Right forelimb (tissue), 1 donor: Measurements from ENCODE around the gene DIP2C.
A peak's percentile ranks its signal among the peaks of the same experiment; 100 is the strongest.
"Not testable (repeated sequence)": the region's sequence is repeated elsewhere in the genome, so short reads cannot be mapped to it uniquely, and the experiment has no call there.

ENCODE experiments used
- DNase-seq: peaks from one replicate; pipeline ENCODE4 v3.0.0-alpha.2; 2018

Gene DIP2C

DNA sequence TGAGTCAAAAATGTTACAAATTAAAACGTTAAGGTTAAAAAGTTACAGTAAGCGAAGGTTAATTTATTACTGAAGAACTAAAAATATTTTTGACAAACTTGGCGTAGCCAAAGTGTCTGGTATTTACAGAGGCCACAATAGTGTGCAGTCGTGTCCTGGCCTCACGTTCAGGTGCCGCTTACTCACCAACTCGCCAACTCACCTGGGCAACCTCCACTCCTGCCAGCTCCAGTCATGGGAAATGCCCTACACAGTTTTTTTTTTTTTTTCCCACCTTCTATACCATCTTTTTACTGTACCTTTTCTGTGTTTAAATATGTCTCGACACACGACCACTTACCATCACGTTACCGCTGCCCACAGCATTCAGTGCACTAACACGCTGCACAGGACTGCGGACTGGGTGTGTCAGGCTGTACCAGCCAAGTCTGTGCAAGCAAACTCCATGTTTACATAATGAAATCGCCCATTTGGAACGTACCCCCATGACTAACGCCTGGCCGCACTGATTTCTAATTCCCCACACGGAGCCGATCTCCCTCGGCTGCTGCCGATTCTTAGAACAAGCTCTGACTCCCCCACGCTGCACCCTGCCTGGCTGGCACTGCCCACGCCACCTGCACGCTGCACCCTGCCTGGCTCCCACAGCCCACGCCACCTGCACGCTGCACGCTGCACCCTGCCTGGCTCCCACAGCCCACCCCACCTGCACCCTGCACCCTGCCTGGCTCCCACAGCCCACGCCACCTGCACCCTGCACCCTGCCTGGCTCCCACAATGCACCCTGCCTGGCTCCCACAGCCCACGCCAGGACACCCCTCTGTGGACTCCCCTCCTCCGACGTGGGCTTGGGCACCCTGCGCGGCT, 351.1 kb downstream of the DIP2C start:
- peak; percentile 41 for DNase-seq

DNA sequence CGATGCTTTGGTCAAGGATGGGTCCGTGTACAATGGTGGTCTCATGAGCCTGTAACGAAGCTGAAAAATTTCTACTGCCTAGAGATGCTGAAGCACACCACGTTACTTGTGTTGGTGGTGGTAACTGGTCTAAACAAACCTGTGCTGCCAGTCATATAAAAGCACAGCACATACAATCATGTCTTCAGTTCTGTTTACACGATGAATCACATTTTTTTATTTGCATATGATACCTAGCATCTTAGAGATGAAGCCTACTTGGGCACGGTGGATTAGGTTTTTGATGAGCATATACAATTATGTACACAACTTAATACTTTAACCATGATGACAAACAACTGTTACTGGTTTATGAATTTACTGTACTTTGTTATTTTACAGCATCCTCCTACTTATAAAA, 353.2 kb downstream of the DIP2C start:
- DNase-seq = no peak

DNA sequence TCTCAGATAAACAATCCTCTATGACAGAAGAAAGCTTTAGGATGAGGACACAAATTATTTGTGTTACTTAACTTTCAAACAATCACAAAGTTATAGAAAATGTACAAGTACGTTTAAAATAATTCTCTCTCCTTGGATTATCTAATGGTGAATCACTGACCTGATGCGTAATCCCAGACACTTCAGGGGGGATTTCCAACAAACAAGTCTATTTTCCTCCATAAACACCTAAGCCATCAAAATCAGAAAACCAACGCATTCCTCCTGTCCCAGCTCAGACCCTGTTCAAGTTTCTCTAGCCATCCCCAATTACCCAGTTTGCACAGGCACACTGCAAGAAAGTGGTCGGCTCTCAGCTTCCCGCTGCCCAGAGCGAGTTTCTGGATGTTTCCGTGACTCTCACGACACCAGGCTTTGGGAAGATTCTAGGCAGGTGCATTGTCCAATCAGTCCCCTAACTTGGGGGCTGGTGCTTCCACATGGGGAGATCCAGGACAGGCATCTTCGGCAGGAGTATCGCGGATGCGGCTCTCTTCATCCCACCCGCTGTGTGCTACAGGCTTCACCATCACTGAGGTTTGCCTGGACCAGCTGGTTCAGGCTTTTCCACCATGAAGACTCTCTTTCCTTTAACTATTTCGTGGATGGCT, 354.2 kb downstream of the DIP2C start:
- DNase-seq = peak; percentile 35

DNA sequence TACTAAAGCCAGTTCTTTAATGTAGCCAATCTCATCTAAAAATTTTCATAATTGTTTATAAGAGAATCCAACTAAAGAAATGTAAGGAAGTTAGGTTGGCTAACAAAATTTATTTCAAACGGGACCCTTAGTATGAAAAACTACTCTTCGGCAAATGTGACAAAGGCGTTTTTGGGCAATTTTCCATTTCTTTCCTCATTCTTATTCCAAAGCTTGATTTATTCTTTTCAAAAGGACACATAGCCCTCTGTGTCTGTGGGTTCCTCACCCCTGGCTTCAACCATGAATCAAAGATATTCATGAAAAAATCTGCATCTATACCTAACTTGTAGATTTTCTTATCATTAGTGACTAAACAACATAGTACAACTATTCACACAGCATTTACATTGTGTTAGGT, 358.3 kb downstream of the DIP2C start:
- no peak for DNase-seq

DNA sequence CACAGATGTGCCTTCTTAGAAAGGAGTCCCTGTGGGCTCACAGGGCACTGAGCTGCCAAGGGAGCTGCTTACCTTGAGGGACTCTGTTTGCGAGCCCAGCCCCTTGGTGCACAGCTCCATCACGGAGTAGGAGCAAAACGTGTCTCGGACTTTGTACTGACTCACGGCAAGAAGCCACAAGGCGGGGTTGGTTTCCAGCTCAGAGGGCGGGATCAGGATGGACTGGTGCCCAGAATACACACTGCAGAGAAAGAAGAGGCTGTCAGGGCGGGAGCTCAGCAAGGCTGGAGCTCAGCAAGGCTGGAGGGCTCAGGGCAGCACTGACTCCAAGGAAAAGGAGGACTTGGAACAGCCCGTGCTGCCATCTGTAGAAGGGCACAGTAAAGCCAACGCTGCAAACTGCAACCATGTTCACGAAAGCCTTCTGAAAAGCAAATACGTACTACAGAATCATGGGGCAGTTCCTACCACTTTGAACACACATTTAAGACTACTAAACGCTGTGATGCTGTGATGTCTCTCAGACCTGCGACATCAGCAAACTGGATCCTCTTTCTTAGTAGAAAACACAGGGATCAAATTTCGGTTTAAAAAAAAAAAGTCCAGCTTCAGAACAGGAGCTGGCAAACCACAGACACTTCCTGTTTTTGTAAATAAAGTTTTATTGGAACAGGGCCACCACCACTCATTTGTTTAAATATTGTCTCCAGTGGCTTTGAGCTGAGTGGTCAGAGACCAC, 359.9 kb downstream of the DIP2C start:
- peak; percentile 93 for DNase-seq

DNA sequence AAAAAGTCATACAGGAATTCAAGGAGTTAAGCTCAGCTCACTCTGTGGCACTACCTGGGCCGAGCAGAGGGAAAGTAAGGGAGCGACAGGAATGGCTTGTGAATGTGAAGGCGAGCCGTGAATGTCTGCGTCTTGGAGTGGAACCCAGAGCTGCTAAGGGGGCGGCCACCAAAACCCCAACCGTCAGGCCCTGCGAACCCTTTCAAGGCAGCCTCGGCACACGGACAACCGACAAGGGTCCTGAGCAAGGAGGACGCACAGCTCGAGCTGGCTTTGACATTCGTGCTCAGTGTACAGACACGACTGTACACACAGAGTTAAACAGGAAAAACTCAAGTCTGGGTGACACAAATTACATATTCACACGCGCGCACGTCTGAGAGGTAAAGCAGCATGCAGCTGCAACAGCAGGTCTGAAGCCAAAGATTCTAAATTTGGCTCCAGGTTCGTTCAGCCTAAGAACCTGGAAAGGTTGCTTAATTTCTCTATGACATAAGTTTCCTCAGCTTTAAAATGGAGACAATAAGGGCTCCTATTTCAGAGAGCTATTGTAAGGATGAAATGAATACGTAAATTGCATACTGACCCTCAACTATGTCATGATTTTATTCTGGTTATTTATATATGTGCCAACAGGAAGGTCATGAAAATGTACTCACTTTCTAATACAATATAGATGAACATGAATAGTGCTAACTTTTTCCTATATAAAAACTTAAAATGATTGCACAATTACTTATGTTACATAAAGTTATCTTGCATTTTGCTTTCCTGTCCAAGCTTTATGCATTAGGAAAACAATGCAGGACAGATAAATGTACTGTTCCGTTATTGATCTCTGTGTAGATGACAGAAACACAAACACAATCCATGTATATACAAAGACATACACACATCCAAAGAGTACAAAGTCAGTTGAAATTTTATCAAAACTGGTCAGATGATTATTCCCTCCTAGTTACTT, 361.3 kb downstream of the DIP2C start:
- peak; percentile 43 for DNase-seq

DNA sequence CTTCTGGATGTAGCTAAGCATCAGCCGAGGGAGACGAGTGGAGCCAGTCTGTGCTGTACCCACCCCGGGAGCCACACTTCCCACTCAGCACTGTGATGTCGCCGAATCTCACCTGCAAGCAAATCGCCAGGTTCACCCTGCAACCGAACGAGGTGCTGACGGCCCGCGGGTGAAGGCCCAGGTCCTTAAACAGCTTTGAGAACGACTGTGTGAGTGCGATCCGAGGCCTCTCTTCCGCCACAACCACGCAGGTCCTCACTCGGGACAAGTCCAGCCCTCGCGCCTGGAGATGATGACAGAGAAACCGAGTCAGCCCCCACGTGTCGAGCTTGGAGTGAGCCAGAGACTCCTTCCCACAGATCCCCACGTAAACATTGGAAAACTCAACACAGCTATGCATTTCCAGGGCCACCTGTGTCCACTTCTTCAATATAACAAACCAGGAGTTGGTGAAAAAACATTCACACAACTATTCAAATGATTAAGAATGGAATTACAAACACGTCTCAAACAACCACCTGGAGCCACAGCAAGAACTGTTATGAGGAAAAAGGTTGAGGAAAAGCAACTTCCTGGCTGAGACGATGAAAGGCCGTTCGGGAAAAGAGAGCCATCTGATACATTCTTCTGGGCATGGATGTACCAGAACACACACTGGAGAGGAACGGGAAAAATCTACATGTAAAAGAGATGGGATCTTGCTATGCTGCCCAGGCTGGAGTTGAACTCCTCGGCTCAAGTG, 362.4 kb downstream of the DIP2C start:
- DNase-seq = no peak

DNA sequence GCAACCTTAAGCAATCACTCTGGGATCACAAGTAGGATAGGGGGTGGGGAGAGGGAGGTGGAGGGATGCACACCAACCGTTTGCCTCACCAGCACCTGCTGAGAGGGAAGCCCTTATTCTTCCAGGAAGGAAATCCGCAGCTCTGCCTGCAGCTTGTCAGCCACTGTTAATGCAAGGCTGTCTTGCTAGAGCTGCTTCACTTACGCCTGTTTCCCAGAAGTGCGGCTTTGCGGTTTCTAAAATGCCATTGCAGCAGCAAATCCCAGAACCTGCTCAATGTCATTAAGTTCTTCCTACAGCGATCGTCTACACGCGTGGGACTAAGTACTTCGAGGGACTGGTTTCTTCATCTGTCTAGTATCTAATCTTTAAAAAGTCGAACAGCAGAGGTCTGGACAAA, 363.1 kb downstream of the DIP2C start:
- DNase-seq = no peak

DNA sequence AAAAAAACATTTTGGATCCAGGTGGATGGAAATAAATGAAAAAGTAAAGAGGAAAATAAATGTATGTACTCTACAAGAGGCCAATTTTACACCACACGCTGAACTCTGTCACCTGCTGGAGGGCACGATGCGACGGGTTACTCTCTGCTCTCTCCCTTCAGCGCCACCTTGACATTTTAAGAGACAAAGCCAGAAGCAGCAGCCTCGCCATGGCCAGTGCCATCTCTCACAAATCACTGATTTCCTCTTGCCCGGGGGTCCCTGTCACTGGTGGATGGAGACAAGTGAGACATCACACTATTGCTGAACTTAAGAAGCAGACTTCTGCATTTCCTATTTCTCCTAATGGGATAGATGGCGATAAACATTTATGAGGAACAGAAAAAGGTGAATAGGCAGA, 364.2 kb downstream of the DIP2C start:
- DNase-seq = no peak

DNA sequence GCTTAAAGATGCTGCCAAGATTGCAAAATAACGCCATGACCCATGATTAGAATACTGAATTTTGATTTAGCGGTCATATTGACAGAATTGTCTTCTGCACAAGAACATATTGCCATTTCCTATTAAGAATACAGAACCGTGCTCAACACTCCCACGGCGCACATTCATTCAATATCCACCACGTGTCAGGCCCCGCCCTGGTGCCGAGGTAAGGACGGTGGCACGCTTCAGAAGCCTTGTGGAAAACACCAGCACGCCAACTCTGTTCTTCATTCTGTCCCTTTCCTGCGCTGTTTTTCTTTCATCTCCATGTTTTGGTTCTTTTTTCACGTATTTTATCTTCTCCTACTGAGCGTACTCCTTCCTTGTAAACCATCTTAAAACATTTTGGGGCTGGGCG, 364.9 kb downstream of the DIP2C start:
- no peak for DNase-seq

DNA sequence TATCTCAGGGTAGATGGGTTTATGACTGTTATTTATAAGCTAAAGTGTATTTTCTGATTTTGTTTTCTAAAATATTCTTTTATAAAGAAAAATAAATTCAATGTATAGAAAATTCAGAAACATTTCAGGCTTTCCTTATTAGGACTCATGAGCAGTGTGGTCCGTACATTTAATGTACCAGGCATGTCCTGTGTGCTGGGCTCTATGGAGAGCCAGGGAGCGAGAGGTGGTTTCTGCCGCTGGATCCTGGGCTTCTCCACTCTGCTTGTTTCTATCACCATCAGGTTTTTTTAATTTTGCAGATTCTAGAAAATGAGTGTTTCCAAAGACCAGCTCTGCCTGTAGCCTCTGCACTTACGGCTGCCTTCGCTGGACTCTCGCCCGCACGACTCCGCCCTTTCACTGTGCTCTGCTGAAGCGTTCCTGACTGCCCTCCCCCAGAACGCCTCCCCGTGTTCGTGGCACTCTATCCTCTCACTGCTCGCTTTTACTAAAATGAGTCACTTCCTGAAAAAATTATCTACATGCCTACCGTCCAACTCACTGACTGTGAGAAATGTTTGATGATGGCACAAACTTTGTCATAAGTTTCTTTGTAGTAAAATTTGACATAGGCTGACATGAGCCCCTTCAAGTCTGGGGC, 365.7 kb downstream of the DIP2C start:
- peak; percentile 65 for DNase-seq

DNA sequence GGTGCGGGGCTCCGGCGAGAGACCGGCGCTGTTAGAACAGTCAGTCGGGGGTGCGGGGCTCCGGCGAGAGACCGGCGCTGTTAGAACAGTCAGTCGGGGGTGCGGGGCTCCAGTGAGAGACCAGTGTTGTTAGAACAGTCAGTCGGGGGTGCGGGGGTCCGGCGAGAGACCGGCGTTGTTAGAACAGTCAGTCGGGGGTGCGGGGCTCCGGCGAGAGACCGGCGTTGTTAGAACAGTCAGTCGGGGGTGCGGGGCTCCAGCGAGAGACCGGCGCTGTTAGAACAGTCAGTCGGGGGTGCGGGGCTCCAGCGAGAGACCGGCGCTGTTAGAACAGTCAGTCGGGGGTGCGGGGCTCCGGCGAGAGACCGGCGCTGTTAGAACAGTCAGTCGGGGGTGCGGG, 366.4 kb downstream of the DIP2C start:
- not testable (repeated sequence) for DNase-seq

DNA sequence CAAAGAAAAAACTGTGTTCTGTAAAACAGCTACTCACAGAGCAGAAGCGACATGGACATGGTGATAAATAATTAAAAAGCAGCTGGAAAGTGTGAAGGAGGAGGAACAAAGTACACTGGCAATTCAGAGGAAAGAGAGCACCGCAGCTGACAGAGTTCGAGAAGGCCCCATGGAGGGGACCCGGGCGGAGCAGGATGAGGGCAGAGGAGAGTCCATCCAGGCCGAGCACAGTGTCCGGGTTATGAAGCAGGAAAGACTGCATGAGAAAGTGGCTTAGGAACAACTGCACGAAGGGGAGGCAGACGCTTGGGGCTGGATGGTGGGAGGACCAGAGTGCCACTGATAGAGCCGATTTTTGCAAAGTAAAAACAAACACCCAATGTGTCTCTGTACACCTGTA, 368.7 kb downstream of the DIP2C start:
- no peak for DNase-seq

DNA sequence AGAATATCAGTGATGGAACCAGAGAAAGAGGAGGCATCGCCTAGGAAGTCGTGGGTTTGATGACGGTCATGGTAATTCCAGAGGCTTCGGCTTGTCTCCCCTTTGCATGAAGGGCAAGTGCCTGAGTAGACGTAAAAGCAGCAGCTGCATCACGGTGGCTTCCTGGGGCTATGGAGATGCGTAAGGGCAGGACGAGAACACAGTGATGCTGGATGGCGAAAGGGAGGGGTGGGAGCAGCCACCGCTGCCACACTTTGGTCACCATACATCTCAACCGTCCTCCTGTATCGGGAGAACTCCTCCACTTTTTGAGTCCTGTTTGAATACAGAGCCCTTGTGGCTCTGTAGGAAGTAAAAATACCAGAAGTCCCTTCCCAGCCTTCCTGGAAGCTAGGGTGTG, 371.5 kb downstream of the DIP2C start:
- no peak for DNase-seq

DNA sequence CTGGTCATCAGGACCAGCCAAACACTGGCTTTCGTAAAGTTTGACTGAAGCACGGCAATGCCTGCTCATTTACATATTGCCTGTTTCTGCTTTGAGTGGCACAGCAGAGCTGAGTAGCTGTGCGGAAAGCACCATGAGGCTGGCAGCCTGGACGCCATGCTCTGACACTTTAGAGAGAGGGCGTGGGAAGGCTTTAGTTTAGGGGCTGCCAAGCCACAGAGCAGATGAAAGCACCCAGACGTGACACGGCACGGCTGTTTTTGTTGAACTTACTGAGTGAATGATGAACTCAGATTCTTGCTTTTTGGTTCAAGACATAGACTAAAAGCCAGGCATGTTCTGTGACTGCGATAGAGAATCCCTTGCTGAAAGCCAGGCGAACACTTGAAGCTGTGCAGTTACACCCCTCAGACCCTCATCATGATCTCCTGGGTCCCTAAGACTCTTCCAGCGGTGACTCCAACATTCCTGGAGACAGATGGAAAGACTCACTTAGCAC, 372.1 kb downstream of the DIP2C start:
- no peak for DNase-seq

DNA sequence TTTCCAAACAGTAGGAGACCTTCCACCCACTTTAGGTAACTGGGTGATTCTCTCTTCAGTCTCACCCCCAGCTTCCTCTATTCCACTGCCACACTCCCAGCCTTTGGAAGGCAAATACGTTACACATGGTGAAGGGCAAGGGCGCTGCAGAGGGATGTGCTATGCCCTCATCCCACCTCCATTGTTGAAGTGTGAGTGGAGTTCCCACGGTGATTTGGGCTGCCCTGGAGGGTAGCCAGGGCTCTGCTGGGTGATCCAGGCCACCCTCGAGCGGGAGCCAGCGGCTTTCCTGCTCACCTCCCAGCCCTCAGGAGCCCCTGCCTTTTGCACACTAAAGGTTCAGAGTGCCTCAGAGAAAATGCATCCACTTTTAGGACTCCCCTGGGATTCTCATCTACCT, 373.1 kb downstream of the DIP2C start:
- no peak for DNase-seq

DNA sequence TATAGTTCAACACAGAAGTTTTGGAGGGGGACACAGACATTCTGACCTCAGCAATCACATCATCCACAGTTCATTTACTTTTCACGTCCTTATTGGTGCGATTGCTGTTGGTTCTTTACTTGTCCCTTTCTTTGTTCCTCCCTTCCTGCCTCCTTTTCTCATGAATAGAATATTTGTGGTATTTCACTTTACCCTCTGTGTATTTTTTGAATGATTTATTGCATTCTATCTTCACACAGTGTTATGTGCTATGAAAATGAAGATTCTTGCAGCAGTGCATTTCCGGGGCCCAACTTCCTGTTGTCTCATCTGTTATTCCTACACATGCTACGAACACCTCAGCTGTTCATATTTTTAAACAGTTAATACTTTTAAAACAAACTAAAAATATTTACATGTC, 374.6 kb downstream of the DIP2C start:
- no peak for DNase-seq

DNA sequence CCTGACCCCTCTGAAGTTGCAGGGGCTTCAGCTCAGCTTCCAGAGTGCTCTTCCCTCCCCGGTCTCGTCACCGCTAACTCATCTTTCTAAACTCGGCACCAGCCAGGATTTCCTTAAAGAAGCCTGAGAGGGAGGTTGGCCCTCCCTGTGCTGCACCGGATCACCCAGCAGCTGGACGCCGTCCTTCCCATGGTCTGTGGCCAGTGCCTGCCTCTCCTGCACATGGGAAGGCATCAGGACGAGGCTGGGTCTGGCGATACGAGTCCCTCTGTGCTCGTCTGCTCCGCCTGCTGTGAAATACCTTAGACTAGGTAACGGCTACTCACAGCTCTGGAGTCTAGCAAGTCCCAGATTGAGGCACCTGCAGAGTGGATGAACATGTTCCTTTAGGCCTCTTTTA, 375.1 kb downstream of the DIP2C start:
- DNase-seq = no peak

DNA sequence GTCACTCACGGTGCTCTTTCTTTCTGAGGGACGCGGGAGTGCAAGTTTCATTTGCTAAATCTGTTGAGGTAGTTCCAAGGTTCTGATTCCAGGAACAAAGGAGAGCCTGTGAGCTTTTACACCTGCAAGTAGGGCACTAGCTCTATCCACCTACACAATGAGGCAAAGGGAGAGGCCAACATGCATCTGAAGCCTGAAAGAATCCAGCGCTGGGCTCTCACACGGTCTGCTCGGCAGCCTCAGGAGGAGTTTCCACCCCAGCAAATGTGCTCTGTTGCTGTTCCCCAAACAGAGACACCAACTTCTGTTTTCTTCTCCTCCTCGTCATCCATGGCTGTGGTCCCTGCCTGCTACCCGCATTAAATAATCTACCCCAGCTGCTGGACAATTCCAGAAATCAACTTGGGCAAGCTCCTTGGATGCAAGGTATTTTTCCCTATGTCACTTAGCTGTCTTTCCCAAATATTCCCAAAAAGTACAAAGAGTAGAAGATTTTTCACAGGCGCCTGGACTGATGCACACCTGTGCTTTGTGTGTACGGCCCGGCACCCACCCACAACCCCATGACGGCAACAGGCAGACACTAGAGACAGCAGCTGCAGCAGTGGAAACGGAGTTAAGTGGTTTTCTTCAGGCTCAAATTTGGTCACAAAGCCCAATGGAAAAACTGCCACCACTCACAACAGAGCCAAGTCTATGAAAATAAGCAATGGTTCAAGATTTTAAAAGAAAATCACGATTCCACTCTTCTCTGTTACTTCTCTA, 377.4 kb downstream of the DIP2C start:
- DNase-seq = no peak

DNA sequence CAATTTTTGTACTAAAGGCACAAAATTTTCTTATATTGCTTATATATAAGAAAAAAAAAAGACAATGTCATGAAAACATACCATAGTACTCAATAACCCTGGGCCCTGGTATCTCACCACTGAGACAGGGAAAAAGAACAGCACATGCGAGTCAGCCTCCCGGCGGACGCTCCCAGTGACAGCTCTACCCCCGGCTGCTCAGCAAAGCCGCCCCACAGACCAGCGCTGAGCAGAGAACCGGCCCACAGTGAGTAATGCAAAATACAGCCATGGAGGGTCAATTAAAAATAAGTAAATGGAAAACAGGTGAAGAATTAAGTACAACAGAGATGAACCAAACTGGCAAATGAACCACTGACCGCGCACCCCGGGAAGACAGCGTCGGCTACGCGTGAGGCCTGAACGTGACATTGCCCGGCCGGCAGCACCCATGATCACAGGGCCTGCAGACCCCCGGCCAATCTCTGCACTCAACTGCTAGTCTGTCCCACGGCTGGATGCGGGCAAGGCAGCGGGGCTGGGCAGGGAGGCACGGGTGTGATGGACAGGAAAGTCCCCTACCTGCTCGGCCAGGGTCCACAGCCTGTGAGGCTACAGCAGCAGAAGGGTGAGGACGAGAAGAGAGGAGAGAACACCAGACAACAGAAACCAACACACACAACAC, 378.4 kb downstream of the DIP2C start:
- DNase-seq = no peak
